ENCODE measurements around the gene PRR9. TPM values are rescaled to one million over a fixed set of nuclear protein-coding genes. Genes with fewer than 3 reads are reported as not detected.
"Not testable (repeated sequence)": the region's sequence is repeated elsewhere in the genome, so short reads cannot be mapped to it uniquely, and the experiment has no call there.

PRR9 gene, protein sequence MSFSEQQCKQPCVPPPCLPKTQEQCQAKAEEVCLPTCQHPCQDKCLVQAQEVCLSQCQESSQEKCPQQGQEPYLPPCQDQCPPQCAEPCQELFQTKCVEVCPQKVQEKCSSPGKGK
- total RNA-seq, result not detected

DNA sequence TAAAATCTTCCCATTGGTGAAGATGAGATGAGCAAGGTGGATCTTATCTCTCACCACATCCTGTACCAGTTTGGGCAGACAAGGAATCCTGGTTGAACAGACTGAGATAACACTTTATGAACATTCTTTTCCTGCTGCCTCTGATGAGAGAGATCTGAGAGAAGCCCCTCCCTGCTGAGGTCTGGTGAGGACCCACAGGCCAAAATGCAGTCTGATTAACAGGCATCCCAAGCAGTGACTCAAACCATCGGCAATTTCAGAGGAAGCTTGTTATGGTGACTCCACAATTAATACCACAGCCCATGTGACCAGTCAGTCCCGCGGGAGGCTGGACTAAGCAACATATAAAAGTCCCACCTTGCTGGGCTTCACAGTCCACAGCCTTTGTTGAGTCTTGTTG, at the start of gene PRR9:
TSS of gene PRR9 (plus strand) at position 373 of the 400 bp plus-strand sequence. CDS start 561 bp downstream, outside the sequence.
- peak; percentile 17 to 26 for DNase-seq
- intact Hi-C loops (cut with DNase I), result no loop called here
- Histone ChIP-seq H3K9me3 (no peaks in the 10 kb centered on the region), H3K27me3 (no peaks in the 10 kb centered on the region), H3K36me3 (no peaks in the 10 kb centered on the region), H3K4me3 (replicated peaks in 1 of 3) (no peak within 1 kb of the TSS), H3K27ac (peak within 1 kb of the TSS in 2 of 3 donors; percentile 2 to 25), H3K4me1 (peaks cover 17 to 19% of the 10 kb centered on the region in 2 donors)
- WGBS, 2 donors, result 43 to 59% methylated on average over 3 of the region's 3 CpGs
- no peak for TF ChIP-seq POLR2A (IDR thresholded peaks at IDR 0.05)
- TF ChIP-seq, protein P1, sequence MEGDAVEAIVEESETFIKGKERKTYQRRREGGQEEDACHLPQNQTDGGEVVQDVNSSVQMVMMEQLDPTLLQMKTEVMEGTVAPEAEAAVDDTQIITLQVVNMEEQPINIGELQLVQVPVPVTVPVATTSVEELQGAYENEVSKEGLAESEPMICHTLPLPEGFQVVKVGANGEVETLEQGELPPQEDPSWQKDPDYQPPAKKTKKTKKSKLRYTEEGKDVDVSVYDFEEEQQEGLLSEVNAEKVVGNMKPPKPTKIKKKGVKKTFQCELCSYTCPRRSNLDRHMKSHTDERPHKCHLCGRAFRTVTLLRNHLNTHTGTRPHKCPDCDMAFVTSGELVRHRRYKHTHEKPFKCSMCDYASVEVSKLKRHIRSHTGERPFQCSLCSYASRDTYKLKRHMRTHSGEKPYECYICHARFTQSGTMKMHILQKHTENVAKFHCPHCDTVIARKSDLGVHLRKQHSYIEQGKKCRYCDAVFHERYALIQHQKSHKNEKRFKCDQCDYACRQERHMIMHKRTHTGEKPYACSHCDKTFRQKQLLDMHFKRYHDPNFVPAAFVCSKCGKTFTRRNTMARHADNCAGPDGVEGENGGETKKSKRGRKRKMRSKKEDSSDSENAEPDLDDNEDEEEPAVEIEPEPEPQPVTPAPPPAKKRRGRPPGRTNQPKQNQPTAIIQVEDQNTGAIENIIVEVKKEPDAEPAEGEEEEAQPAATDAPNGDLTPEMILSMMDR (IDR thresholded peaks at IDR 0.05), result no peak

DNA sequence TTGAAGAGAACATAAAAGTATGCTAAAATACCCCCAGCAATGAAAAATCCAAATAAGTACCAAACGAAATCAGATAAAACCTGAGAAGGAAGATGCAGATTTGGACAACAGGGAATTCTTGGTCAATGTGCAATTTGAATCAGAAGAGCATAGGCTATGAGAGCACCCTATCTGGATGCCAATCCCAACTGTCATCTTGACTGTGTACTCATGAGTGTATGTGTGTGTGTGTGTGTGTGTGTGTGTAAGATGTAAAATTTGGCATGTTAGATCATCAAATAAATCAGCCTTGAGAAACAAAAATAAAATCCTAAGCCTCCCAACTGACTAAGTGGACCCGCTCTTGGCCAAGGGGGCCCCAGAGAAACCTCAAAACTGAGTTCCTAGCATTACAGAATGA, 48.7 kb upstream of the PRR9 start:
- DNase-seq, result no peak
- Histone ChIP-seq H3K4me1 (no peaks in the 10 kb centered on the region), H3K4me3 (replicated peaks in 1 of 3) (no peak overlapping the region), H3K36me3 (no peaks in the 10 kb centered on the region), H3K27ac (no peak overlapping the region), H3K9me3 (no peaks in the 10 kb centered on the region), H3K27me3 (no peaks in the 10 kb centered on the region)
- intact Hi-C loops (cut with DNase I), result no loop called here
- WGBS, 2 donors, result 77% methylated on average over 2 of the region's 2 CpGs
- TF ChIP-seq, protein P1 (IDR thresholded peaks at IDR 0.05), result no peak
- no peak for TF ChIP-seq POLR2A (IDR thresholded peaks at IDR 0.05)

DNA sequence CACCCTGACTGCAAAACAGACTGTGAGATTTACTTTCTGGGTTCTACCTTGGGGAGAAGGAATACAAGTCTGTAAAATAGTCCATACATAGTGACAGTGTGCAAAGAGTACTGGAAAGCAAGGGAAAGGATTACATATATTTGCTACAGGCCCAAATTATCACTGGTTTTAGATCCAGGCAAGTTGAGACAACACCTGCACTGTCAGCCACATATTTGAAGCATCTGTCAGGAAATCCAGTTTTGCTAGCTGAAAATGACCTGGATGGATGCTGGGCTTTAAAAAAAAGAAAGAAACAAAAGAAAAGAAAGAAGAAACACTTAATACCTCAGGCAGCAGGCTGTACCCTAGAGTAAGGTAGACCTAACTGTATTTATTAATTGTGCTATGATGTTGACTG, 42.8 kb upstream of the PRR9 start:
- Histone ChIP-seq H3K4me3 (replicated peaks in 1 of 3) (no peak overlapping the region), H3K36me3 (no peaks in the 10 kb centered on the region), H3K4me1 (no peaks in the 10 kb centered on the region), H3K9me3 (no peaks in the 10 kb centered on the region), H3K27me3 (no peaks in the 10 kb centered on the region), H3K27ac (no peak overlapping the region)
- DNase-seq, result no peak
- no peak for TF ChIP-seq POLR2A (IDR thresholded peaks at IDR 0.05)
- TF ChIP-seq, protein P1 (IDR thresholded peaks at IDR 0.05), result no peak
- intact Hi-C loops (cut with DNase I), result no loop called here

DNA sequence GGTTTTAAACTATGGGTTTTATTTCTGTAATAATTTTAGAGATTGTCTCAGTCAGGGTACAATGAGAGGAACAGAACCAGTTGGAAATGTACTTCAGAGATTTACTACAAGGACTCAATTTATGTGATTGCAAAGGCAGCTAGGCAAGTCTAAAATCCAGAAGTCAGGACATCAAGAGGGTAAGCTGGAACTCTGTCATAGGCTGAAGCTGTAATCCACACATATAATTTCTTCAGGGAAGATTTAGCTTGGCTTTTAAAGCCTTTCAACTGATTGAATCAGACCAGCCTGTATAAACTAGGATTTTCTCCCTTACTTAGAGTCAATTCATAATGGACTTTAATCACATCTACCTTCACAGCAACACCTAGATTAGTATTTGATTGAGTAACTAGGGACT, 38.5 kb upstream of the PRR9 start:
- TF ChIP-seq POLR2A (IDR thresholded peaks at IDR 0.05), result no peak
- TF ChIP-seq, protein P1 (IDR thresholded peaks at IDR 0.05), result no peak
- Histone ChIP-seq H3K27me3 (no peaks in the 10 kb centered on the region), H3K4me1 (no peaks in the 10 kb centered on the region), H3K27ac (no peak overlapping the region), H3K36me3 (no peaks in the 10 kb centered on the region), H3K4me3 (replicated peaks in 1 of 3) (no peak overlapping the region), H3K9me3 (no peaks in the 10 kb centered on the region)
- intact Hi-C loops (cut with DNase I), result no loop called here
- no peak for DNase-seq

DNA sequence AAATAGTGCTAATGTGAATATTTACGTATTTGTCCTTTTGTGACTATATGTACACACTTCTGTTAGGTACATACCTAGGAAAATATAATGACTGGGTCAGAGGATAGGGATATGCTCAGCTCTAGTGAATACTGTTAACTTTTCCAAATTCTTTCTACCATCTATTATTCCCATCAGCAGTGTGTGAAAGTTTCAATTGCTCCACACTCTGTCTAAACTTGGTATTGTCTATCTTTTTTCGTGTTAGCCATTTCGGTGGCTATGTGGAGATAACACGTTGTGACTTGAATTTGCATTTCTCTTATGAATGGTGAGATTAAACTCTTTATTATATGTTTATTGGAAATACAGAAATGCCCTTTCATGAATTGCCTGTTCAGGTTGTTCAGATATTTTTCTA, 36.8 kb upstream of the PRR9 start:
- intact Hi-C loops (cut with DNase I), result no loop called here
- no peaks in the 10 kb centered on the region for H3K9me3 ChIP-seq
- DNase-seq, result no peak
- 79 to 84% methylated on average over 4 of the region's 4 CpGs for WGBS, 2 donors
- H3K27me3 ChIP-seq, result no peaks in the 10 kb centered on the region
- H3K4me3 ChIP-seq (replicated peaks in 1 of 3), result no peak overlapping the region
- TF ChIP-seq POLR2A (IDR thresholded peaks at IDR 0.05), result no peak
- TF ChIP-seq, protein P1 (IDR thresholded peaks at IDR 0.05), result no peak
- H3K36me3 ChIP-seq, result no peaks in the 10 kb centered on the region
- H3K4me1 ChIP-seq, result no peaks in the 10 kb centered on the region
- H3K27ac ChIP-seq, result no peak overlapping the region

DNA sequence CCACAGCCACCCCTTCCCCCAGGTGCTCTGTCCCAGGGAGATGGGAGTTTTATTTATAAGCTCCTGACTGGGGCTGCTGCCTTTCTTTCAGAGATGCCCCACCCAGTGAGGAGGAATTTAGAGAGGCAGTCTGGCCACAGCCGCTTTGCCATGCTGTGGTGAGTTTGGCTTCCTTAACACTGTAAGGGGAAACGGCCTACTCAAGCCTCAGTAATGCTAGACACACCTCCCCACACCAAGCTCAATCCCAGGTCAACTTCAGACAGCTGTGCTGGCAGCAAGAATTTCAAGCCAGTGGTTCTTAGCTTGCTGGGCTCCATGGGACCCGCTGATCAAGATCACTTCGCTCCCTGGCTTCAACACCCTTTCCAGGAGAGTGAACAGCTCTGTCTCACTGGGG, 29.1 kb upstream of the PRR9 start:
- DNase-seq; H3K4me3 ChIP-seq (replicated peaks in 1 of 3); H3K36me3 ChIP-seq; H3K4me1 ChIP-seq; H3K27ac ChIP-seq; H3K27me3 ChIP-seq; intact Hi-C loops (cut with DNase I); H3K9me3 ChIP-seq: not testable (repeated sequence)
- 76 to 81% methylated on average over 3 to 4 of the region's 4 CpGs for WGBS, 2 donors
